MG63 (cell line): ENCODE data around the gene C19orf47. TPM values are rescaled to one million over a fixed set of nuclear protein-coding genes. Genes with fewer than 3 reads are reported as not detected.

Experiments used
- DNase-seq: peaks from one replicate; pipeline ENCODE4 v3.0.0-alpha.2; 2020
- H3K27me3 ChIP-seq: fragments of 250-450 bp; sonication (Bioruptor Pico); 2 replicates; pipeline ENCODE4 v1.5.1; 2020; ENCODE audit warnings: mild to moderate bottlenecking, moderate library complexity
- H3K36me3 ChIP-seq: fragments of 250-450 bp; sonication (Bioruptor Pico); 2 replicates; pipeline ENCODE4 v1.5.1; 2020; ENCODE audit warnings: mild to moderate bottlenecking, moderate library complexity
- H3K4me3 ChIP-seq: fragments of 250-450 bp; sonication (Bioruptor Pico); 2 replicates; pipeline ENCODE4 v1.5.1; 2020; ENCODE audit warnings: mild to moderate bottlenecking, moderate library complexity
- H3K9me3 ChIP-seq: fragments of 250-450 bp; sonication (Bioruptor Pico); 2 replicates; pipeline ENCODE4 v1.5.1; 2020; ENCODE audit warnings: mild to moderate bottlenecking, moderate library complexity
- total RNA-seq: library from RNA; depleted of rRNA; stranded (reverse); fragments of >200 nt; shearing (Covaris generic); gene quantifications from 2 replicates; pipeline ENCODE4 v1.2.3, GENCODE V29; 2014; ENCODE audit warnings: low replicate concordance

The C19orf47 gene
- total RNA-seq, 1 experiment from 2014 or later = 37.3 TPM

DNA sequence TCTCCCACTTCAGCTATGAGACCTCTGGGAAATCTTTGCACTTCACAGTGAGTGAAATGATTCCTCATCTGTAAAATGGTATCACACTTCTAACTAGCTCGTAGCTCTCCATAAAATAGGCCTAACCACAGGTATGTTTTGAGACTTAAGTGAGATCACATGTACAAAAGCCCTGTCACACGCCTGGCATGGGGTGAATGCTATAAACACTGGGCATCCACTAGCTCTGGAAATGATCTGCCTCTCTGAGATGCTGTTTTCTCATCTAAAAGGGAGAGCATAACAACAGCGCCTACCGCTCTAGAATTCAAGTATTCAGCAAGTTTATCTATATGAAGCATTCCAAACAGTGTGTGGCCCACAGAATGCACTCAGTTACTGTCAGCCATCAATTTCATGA, 65.3 kb downstream of the C19orf47 start:
- Histone ChIP-seq H3K27me3 (no peaks in the 10 kb centered on the region), H3K4me3 (no peak overlapping the region), H3K36me3 (peaks cover 25% of the 10 kb centered on the region), H3K9me3 (no peaks in the 10 kb centered on the region)
- DNase-seq = no peak

DNA sequence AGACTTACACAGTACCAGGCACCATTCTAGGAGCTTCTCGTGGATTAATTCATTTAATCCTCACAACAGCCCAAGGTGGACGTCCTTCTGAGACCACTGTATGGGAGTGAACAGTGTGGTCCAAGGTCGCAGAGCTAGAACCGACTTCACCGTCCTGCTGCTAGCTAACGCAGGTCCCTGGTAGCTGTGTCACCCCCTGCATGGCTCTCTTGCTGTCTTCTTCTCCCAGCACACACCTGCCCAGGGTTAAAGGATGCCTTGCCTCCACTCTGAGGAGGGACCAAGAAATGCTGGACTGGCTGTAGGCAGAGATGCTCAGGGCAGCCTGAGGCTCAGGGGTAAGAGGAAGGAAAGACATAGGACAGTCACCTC, 66.0 kb downstream of the C19orf47 start:
- no peak for DNase-seq
- no peak overlapping the region for H3K4me3 ChIP-seq
- no peaks in the 10 kb centered on the region for H3K27me3 ChIP-seq
- H3K36me3 ChIP-seq = peaks cover 25% of the 10 kb centered on the region
- H3K9me3 ChIP-seq = no peaks in the 10 kb centered on the region

DNA sequence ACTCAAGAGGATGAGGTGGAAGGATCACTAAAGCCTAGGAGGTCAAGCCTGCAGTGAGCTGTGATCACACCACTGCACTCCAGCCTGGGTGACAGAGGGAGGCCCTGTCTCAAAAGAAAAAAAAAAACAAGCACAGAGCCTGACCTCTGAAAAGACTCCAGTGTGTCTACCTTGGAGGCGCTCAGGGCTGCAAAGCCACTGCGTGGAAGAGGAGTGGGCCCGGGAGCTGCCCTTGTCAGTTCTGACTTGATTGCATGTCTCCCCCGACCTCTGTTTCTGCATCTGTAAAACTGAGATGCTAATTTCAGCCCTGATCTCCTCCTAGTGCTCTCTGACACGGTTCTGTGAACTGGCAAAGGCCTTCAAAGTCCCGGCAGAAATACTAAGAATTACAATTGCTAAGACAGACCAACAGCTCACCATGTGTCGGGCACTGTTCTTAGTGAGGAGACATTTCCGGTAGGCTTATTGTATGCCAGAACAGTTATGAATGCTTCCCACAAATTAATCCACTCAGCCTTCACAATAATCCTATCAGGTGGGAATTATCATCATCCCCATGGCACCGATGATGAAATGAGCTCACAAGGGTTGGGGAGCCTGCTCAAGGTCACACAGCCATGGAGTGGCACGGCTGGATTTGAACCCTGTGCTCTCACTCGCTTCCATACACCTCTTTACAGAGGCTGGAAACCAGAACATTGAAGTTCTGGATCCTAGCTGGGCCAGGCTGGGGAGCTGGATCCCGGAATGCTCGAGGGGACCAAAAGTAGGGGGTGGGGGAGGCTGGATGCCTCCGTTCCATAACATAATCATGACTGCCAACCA, 66.6 kb downstream of the C19orf47 start:
- Histone ChIP-seq H3K9me3 (no peaks in the 10 kb centered on the region), H3K27me3 (no peaks in the 10 kb centered on the region), H3K4me3 (no peak overlapping the region), H3K36me3 (peaks cover 25% of the 10 kb centered on the region)
- no peak for DNase-seq

DNA sequence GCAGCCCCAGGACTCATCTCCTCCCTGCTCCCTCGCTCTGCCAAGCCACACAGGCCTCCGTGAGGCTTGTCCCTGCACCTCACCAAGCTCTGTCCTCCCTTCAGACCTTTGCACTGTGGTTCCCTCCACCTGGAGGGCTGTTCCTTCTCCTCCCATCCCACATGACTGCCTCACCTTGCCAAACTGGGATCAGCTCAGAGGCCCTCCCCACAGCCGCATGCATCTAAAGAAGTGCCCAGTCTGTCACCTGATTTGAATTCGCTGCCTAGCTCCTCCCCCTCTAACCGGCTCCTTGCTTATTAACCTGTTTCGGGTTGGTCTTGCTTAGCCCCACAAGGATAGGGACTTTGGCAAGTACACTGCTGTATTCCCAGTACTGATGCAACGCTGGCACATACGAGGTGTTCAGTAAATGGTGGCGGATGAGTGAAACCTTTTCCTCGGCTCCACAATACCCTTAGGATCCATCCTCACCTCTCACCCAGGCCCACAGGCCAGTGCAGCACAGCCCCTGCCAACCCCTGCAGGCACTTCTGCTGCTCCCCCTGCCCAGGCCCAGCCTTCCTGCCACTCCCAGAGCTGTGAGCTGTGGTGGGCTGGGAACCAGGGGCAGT, 67.5 kb downstream of the C19orf47 start:
- H3K9me3 ChIP-seq = no peaks in the 10 kb centered on the region
- no peak for DNase-seq
- no peak overlapping the region for H3K4me3 ChIP-seq
- peaks cover 25% of the 10 kb centered on the region for H3K36me3 ChIP-seq
- H3K27me3 ChIP-seq = no peaks in the 10 kb centered on the region

GRCh38 chr19:40279761-40280607, 68.2 kb downstream of the C19orf47 start:
- Histone ChIP-seq H3K4me3 (no peak overlapping the region), H3K36me3 (peaks cover 25% of the 10 kb centered on the region), H3K9me3 (no peaks in the 10 kb centered on the region), H3K27me3 (no peaks in the 10 kb centered on the region)
- no peak for DNase-seq

GRCh38 chr19:40279120-40279551, 69.1 kb downstream of the C19orf47 start:
- H3K36me3 ChIP-seq = peaks cover 25% of the 10 kb centered on the region
- no peak overlapping the region for H3K4me3 ChIP-seq
- DNase-seq = no peak
- no peaks in the 10 kb centered on the region for H3K27me3 ChIP-seq
- H3K9me3 ChIP-seq = no peaks in the 10 kb centered on the region

GRCh38 chr19:40278361-40279035, 69.7 kb downstream of the C19orf47 start:
- H3K4me3 ChIP-seq = no peak overlapping the region
- no peaks in the 10 kb centered on the region for H3K27me3 ChIP-seq

GRCh38 chr19:40277356-40278059, 70.7 kb downstream of the C19orf47 start:
- Histone ChIP-seq H3K36me3 (peaks cover 21% of the 10 kb centered on the region), H3K4me3 (no peak overlapping the region), H3K9me3 (no peaks in the 10 kb centered on the region), H3K27me3 (no peaks in the 10 kb centered on the region)
- DNase-seq = no peak

More at GRCh38 chr19:40278361-40279035, 69.7 kb downstream of the C19orf47 start:
- DNase-seq = no peak
- Histone ChIP-seq H3K36me3 (peaks cover 23% of the 10 kb centered on the region), H3K9me3 (no peaks in the 10 kb centered on the region)

GRCh38 chr19:40274585-40275544, 73.3 kb downstream of the C19orf47 start:
- Histone ChIP-seq H3K36me3 (peaks cover 25% of the 10 kb centered on the region), H3K27me3 (no peaks in the 10 kb centered on the region), H3K9me3 (no peaks in the 10 kb centered on the region), H3K4me3 (no peak overlapping the region)
- DNase-seq = no peak

- H3K4me3 ChIP-seq = no peak overlapping the region
- no peak for DNase-seq
- H3K9me3 ChIP-seq = no peaks in the 10 kb centered on the region
- H3K36me3 ChIP-seq = peaks cover 34% of the 10 kb centered on the region
- no peaks in the 10 kb centered on the region for H3K27me3 ChIP-seq
These were observed 74.5 kb downstream of the C19orf47 start for GRCh38 chr19:40273469-40274360.

DNA sequence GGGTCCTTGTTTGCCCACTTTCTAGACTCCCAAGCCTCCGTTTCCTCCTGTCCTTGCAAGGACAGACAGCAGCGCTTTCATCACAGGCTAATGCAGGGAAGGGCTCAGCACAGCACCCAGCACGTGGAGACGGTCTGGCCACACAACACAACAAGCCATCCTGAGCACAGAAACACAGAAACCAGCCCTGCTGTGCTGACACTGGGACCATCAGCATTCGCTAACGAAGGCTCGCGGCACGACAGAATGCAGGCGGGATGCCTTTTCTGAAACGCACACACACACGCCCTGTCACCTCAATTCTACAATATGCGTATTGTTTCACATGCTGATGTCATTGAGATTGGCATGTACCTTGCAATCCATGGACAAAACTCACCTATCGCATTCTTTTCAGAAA, 75.9 kb downstream of the C19orf47 start:
- Histone ChIP-seq H3K36me3 (peaks cover 46% of the 10 kb centered on the region), H3K4me3 (no peak overlapping the region), H3K9me3 (no peaks in the 10 kb centered on the region), H3K27me3 (no peaks in the 10 kb centered on the region)
- no peak for DNase-seq

DNA sequence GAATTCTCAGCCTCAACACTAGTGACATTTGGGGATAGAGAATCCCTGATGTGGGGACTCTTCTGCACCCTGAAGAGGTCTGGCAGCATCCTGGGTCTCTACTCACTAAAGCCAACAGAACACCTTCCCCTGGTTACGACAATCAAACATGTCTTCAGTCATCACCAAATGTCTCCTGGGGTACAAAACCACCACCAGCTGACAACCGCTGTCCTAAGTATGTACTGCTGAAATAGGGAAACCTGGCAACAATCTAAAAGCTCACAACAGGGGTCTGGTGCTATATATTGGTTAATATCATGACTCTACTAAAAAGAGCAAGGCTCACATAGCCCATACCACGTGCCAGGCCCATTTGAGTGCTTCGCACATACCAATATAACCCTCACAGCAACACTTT, 76.5 kb downstream of the C19orf47 start:
- Histone ChIP-seq H3K36me3 (peaks cover 46% of the 10 kb centered on the region), H3K9me3 (no peaks in the 10 kb centered on the region), H3K27me3 (no peaks in the 10 kb centered on the region), H3K4me3 (no peak overlapping the region)
- no peak for DNase-seq

DNA sequence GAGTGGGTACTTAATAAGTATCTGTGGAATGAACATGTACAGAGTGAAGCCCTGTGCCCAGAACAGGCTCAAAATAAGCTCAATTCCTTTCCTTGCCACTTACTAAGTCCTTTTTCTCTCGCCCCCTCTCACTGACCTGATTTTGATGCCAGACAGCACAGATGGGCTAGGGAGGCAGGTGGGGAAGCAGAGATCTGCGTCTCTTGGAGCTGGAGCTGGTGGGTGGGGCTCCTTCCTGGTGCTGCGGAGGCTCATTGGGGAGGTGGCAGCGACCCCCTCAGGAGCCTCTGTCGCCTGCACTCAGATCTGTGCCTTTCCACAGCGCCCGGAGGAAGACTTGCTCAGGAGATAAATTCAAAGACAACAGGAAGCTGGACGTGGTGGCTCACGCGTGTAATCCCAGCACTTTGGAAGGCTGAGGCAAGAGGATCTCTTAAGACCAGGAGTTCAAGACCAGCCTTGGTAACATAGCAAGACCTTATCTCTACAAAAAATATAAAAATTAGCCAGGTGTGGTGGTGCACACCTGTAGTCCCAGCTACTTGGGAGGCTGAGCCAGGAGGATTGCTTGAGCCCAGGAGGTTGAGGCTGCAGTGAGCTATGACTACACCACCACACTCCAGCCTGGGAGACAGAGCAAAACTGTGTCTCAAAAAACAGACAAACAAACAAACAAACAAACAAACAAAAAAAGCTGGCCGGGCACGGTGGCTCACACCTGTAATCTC, 77.7 kb downstream of the C19orf47 start:
- Histone ChIP-seq H3K4me3 (no peak overlapping the region), H3K9me3 (no peaks in the 10 kb centered on the region), H3K27me3 (no peaks in the 10 kb centered on the region), H3K36me3 (peaks cover 53% of the 10 kb centered on the region)
- no peak for DNase-seq
